Measurements from ENCODE around the gene TEAD2.

DNA sequence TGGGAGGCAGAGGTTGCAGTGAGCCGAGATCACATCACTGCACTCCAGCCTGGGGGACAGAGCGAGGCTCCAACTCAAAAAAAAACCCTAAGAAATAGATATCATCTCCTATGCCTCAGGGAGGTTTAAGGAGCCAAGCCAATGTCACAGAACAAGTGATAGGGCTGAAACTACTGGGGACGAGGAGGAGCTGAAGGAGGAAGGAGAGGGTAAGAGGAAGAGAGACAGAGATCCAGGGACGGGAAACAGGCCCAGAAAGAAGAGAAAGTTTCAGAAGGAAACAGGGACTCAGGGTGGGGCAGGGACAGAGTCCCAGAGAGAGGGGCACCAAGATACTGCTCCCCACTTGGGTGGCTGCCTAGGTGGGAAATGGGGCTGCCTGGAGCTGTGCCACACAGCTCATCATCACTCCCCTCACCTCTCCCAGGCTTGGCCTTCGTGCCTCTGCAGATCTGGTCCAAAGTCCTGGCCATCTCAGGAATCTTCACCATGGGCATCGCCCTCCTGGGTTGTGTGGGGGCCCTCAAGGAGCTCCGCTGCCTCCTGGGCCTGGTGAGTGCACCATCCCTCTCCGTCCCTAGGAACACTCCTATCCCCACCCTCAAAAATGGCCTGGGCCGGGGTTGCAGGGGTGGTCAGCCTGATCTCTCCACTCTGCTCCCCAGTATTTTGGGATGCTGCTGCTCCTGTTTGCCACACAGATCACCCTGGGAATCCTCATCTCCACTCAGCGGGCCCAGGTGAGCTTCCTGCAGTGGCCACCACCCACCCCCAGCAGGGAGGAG, 25.5 kb downstream of the TEAD2 start:
- TF ChIP-seq, protein P1, sequence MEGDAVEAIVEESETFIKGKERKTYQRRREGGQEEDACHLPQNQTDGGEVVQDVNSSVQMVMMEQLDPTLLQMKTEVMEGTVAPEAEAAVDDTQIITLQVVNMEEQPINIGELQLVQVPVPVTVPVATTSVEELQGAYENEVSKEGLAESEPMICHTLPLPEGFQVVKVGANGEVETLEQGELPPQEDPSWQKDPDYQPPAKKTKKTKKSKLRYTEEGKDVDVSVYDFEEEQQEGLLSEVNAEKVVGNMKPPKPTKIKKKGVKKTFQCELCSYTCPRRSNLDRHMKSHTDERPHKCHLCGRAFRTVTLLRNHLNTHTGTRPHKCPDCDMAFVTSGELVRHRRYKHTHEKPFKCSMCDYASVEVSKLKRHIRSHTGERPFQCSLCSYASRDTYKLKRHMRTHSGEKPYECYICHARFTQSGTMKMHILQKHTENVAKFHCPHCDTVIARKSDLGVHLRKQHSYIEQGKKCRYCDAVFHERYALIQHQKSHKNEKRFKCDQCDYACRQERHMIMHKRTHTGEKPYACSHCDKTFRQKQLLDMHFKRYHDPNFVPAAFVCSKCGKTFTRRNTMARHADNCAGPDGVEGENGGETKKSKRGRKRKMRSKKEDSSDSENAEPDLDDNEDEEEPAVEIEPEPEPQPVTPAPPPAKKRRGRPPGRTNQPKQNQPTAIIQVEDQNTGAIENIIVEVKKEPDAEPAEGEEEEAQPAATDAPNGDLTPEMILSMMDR (IDR thresholded peaks at IDR 0.05 in 8 of 11, conservative IDR thresholded peaks at IDR 0.05 in 3 of 11), result no peak
- no peak for TF ChIP-seq POLR2A (IDR thresholded peaks at IDR 0.05)
